ENCODE measurements around the gene CPSF2. TPM values are rescaled to one million over a fixed set of nuclear protein-coding genes. Genes with fewer than 3 reads are reported as not detected.
"Not testable (repeated sequence)": the region's sequence is repeated elsewhere in the genome, so short reads cannot be mapped to it uniquely, and the experiment has no call there.

CPSF2 gene
- total RNA-seq, 1 donor from 2014 or later = 82.4 TPM

DNA sequence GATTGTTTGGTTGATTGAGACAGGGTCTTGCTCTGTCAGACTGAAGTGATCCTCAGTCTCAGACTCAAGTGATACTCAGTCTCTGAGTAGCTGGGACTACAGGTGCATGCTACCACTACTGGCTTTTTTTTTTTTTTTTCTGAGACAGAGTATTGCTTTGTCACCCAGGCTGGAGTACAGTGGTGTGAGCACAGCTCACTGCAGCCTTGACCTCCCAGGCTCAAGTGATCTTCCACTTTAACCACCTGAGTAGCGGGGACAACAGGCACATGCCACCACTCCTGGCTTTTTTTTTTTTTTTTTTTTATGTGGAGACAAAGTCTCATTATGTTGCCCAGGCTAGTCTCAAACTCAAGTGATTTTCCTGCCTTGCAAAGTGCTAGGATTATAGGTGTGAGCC lies 31.8 kb downstream of the CPSF2 start:
- intact Hi-C loops (cut with micrococcal nuclease) = no loop called here

DNA sequence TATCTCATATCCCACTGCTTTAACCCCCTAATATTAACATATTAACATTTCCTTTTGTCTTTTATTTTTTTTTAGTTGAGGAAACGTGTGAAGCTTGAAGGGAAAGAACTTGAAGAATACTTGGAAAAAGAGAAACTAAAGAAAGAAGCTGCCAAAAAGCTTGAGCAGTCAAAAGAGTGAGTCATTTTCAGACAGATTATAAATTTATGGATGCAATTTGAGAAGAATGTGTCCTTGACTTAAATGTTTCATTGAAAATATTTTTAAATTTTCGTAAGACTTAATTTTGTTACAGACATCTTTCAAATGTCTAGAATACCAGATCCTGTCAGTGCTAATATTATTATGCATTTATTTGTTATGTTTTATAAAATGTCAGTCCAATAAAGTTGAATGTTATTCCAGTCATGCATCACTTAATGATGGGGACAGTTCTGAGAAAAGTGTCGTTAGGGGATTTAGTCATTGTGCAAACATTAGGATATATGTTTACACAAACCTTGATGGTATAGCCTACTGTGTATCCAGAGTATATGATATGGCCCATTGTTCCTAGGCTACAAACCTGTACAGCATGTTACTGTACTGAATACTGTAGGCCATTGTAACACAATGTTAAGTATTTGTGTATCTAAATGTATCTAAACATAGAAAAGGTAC lies 32.6 kb downstream of the CPSF2 start:
- intact Hi-C loops (cut with micrococcal nuclease) = no loop called here

DNA sequence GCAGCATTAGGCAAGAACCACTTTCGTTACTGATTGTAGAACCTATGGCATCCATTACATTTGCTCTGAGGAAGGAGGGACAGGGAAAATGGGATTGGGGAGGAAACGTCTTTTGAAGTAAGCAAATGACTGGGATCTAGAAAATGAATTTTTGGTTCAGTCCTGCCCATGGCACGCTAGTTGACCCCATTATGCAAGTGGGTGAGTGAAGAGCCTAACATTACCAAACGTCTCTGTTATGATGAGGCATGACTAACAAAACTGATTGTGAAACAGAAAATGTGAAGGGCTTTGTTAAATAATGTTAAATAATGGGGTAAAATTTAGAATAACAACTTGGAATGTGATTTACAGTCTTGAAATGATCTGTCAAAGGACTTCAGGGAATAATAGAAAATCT lies 38.9 kb downstream of the CPSF2 start:
- intact Hi-C loops (cut with micrococcal nuclease) = no loop called here

DNA sequence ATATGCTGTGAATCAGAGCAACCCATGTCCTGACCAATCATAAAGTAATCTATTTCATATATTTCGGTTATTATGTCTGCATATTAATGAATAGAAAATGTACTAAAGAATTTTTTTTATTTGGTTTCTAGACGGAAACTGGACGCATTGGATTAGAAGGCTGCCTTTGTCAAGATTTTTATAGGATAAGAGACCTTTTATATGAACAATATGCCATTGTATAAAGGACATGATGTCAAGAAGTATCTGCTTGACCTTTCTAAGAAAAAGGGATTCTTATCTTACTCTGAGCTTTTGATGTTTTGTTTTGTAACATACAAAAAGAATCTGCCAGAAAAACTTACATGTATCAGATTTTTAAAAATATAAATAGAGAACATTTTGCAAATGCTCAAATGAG lies 39.8 kb downstream of the CPSF2 start:
- intact Hi-C loops (cut with micrococcal nuclease) = no loop called here

DNA sequence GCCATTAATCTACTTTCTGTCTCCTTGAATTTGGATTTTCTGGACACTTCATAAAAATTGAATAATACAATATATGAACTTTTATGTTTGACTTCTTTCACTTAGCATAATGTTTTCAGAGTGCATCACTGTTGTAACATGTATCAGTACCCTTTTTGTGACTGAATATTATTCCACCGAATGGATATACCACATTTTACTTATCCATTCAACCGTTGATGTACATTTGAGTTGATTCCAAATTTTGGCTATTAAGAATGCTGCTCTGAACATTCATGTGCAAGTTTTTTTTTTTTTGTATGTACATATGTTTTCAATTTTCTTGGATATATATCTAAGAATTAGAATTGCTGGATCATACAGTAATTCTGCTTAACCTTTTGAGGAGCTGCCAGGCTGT lies 43.2 kb downstream of the CPSF2 start:
- intact Hi-C loops (cut with micrococcal nuclease) = no loop called here

DNA sequence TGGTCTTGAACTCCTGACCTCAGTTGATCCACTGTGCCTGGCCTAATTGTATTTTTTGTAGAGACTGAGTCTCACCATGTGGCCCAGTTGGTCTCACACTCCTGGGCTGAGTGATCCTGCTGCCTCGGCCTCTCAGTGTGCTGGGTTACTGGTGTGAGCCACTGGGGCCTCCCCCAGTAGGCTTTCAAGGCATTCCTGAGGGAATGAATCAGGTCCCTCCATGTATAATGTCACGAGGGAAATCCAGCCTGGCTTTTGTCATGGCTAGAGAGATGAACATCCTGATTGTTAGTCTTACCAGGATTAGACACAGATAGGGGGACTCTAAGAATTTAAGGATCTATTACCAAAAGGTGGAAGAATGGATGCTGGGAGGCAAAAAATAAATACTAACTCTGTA lies 51.9 kb downstream of the CPSF2 start:
- intact Hi-C loops (cut with micrococcal nuclease) = no loop called here

DNA sequence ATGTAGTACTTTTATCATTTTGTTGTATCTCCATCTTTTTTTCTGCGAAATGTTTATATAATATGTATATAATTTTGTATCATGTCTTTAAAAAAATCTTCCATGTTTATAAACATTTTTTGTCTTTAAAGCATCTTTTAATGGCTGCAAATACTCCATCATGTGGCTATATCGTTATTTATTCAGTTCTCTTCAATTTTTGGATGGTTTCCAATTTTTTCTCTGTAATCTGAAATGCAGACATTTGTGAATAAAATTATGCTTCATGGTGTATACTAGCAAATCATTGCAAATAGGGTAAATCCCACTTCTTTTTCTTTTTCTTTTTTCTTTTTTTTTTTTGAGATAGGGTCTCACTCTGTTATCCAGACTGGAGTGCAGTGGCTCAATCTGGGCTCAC lies 54.0 kb downstream of the CPSF2 start:
- intact Hi-C loops (cut with micrococcal nuclease) = no loop called here

DNA sequence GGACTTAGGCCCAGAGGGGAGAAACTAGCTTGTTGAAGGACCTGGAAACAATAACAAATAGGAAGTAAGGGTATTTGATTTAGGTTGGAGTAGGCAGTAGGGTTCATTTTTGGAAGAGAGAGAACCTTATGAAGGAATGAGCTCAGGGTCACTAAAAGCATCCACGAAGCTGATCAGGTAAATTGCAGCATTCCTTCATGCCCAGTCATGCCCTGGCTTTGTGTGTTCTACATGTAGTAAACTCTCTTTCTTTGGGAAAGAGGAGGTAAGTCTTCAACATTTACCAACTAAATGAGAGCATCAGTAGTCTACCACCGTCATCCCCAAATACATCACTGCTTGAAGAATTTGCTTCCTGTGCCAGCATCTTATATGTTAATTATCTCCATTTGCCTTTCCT lies 54.7 kb downstream of the CPSF2 start:
- intact Hi-C loops (cut with micrococcal nuclease) = no loop called here

DNA sequence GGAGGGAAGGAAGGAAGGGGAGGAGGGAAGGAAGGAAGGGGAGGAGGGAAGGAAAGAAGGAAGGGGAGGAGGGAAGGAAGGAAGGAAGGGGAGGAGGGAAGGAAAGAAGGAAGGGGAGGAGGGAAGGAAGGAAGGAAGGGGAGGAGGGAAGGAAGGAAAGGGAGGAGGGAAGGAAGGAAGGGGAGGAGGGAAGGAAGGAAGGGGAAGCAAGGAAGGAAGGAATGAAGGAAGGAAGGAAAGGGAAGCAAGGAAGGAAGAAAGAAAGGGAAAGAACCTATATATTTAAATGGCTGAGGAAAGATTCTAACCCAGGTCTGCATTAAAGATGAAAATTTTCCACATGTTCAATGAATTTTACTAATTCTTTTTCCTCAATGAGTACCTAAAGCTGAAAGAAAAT lies 57.4 kb downstream of the CPSF2 start:
- intact Hi-C loops (cut with micrococcal nuclease) = not testable (repeated sequence)

DNA sequence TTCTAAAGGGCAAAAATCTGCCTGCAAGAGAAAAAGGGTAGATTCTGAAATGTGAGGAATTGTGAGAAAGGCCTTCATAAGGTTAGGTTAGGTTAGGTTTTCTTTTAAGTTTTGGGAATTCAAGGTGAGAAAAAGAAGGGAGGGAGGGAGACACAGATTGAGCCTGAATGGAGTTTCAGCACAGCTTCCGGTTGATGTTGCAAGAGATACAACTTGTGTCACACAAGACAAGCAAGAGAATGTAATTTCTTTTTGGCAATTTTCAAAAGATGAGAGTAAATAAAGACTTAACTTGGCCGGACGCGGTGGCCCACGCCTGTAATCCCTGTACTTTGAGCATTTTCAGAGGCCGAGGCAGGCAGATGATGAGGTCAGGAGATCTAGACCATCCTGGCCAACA lies 63.8 kb downstream of the CPSF2 start:
- intact Hi-C loops (cut with micrococcal nuclease) = no loop called here

DNA sequence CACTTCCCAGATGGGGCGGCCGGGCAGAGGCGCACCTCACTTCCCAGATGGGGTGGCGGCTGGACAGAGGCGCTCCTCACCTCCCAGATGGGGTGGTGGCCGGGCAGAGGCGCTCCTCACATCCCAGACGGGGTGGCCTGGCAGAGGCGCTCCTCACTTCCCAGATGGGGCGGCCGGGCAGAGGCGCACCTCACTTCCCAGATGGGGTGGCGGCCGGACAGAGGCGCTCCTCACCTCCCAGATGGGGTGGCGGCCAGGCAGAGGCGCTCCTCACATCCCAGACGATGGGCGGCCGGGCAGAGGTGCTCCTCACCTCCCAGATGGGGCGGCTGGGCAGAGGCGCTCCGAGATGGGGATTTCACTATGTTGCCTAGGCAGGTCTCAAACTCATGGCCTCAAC lies 65.8 kb downstream of the CPSF2 start:
- intact Hi-C loops (cut with micrococcal nuclease) = not testable (repeated sequence)

DNA sequence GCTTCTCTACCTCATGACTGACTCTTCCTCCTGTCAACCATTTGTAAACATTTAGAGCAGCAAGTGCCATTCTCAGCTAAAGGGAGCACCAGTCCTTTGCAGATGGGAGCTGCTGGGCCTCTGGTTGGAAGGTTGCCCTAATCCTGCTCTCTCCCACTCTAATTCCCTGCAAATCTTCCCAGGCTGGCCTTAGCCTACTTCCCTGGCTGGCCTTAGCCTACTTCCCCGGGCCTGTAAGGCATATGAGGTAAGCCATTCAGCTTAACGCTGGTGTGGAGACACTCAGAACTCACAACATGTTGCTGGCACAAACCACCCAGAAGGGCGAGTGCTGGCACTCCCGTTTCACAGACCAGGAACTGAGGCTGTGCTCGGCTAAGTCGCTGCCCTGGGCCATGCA lies 69.0 kb downstream of the CPSF2 start:
- intact Hi-C loops (cut with micrococcal nuclease) = no loop called here

DNA sequence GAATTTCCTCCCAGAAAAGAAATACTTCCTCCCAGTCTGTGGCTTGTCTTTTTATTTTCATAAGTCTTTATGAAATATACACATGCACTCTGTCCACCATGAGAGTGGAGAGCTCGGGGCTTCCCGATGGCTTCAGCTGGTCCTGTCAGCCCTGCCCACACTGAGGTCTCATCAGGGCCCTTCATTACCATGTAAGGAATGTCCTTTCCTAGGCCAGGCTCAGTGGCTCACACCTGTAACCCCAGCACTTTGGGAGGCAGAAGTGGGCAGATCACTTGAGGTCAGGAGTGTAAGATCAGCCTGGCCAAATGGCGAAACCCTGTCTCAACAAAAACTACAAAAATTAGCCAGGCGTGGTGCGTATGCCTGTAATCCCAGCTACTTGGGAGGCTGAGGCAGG lies 77.0 kb downstream of the CPSF2 start:
- intact Hi-C loops (cut with micrococcal nuclease) = no loop called here

DNA sequence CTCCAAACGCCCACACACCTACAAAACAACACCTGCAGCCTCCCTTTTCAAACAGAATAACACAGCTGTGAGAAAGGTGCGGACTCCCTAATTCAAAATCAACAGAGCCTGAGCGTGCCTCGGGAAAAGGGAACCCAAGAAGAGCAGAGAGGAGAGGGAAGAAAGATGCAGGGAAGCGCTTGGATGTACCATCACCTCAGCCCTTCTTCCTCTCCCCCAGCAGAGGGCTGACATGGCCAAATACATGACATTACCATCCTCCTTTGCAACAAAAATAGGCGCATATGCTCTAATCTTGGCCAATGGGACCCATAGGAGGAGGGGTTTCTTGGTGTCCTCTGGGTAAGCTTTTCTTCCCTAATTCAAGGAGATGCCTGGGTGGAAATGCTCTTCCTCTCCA lies 78.0 kb downstream of the CPSF2 start:
- intact Hi-C loops (cut with micrococcal nuclease) = no loop called here

DNA sequence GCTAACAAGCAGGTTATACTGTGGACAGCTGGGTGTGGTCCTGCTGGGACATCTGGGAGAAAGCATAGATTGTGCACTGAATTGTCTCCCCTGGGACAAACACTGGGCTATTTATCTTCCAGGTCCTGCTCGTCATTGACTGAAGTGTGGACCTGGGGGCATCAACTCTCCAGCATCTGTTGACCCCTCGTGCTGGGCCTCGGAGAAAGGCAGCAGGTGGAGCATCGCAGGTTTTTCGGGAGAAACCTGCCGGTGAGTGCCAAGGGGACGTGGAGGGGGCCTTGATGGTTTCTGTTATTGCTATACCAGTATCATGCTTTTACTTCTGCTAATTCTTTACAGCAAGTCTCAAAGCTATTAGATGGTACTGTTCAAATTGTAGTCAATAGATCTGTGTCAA lies 81.3 kb downstream of the CPSF2 start:
- intact Hi-C loops (cut with micrococcal nuclease) = no loop called here

DNA sequence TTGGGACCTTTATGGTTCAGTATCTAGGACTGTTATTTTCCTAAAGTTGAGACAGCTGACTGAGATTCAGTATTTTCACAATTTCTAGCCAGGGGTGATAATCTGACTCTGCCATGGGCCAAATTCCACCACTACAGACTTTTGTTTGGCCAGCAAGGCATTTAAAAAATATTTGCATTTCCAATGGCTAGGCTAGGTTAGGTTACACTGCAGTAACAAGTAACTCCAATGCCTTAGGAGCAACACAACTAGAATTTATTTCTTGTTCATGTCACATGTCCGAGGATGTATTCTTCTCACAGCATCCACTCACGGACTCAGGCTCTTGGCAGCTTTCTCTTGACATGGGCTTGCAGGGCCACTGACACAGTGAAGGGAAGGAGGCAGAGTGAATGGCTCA lies 83.0 kb downstream of the CPSF2 start:
- intact Hi-C loops (cut with micrococcal nuclease) = no loop called here

DNA sequence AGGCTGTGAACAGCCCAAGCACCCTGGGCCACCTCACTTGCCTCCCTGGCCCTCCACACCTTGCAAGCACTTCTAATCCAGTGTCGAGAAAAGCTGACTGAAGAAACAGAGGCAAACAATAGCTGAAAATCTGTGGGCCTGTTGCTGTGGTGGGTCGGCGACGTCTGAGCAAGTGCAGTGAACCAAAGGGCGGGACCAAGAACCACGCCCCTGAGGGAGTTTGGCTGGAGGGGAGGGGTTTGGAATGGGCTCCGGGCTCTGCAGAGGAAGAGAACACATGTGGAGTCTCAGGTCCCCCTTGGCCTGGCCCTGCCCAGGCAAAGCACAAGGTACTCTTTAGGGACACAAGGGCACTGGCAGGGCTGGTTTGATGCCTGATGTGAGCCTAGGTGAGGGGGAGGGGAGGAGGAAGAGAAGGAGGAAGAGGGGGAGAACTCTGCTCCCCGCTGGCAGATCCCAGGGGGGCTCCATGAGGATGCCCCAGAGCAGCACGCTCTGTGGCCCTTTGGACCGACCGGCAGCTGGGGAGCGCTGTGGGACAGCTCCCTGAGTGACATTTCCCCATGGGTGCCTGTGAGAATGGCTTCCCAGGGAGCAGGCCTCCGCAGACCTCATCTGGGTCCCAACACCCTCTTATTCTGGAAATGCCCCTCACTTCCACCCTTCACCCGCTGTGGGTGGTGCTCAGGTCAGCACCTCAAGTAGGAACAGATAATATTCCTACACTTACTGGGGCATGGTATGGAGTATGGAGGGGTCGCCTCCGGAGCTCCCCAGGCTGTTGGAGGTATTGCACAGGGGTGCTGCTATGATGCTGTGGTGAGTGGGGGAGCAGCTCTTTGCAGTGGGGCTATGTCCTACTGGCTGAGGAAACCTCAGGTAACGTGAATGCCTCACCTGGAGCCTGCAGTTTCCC lies 85.5 kb downstream of the CPSF2 start:
- intact Hi-C loops (cut with micrococcal nuclease) = no loop called here

DNA sequence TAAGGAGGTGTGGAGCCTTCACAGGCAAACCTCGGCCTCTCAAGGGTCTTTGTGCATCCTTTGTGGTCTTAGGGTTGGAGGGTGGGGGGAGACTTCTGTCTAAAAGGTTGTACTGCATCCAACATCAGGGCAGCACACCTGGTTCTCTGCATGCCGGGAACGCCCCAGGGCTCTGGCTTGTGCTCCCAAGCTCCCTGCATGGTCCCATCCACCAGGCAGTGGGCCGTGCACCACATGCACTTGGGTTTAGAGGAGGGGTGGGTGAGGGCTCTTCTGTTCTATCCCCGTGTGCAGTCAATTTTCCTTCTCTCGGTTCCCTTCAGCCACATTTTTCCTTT lies 86.1 kb downstream of the CPSF2 start:
- intact Hi-C loops (cut with micrococcal nuclease) = no loop called here

DNA sequence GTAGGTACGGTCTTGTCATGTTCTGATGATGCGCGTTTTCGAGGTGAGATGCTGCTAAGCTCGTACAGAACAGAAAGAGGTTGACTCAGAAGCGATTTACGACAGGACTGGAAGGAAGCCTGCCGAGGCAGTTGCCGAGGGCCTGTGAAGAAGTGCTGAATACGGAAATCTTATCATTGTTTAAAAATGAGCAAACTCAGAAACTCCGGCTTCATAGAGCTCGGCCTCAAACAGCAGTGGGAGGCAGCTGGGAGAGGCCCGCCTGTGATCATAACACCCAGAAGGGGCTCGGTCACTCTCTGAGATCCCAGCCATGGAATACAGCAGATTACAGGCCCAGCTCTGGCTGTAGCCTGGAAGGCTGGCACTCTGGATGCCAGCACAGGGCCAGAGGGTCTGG lies 87.4 kb downstream of the CPSF2 start:
- intact Hi-C loops (cut with micrococcal nuclease) = no loop called here

DNA sequence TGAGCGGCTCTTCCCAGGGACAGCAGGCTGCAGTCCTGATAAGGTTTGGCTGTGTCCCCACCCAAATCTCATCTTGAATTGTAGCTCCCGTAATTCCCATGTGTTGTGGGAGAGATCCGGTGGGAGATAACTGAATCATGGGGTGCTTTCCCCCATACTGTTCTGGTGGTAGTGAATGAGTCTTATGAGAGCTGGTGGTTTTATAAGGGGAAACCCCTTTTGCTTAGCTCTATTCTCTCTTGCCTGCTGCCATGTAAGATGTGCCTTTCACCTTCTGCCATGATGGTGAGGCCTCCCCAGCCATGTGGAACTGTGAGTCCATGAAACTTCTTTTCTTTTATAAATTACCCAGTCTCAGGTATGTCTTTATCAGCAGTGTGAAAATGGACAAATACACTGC lies 91.4 kb downstream of the CPSF2 start:
- intact Hi-C loops (cut with micrococcal nuclease) = not testable (repeated sequence)

DNA sequence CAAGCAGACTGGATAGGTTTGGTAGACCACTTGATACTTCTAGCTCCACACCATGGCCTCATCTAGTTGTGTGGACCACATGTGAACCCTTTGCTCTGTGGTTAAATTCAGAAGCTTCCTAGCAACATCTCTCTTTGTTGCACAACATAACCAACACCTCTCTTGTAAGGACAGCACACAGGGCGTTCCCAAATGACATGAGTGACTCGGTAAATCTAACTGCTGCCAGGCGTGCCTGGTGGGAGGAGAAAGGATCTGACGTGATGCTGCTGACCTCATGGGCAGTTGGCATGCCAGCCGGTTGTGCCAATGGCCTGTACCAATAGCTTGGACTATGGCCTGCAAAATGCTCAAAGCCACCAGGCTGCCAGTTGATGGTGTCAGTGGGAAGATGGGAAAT lies 93.8 kb downstream of the CPSF2 start:
- intact Hi-C loops (cut with micrococcal nuclease) = no loop called here

DNA sequence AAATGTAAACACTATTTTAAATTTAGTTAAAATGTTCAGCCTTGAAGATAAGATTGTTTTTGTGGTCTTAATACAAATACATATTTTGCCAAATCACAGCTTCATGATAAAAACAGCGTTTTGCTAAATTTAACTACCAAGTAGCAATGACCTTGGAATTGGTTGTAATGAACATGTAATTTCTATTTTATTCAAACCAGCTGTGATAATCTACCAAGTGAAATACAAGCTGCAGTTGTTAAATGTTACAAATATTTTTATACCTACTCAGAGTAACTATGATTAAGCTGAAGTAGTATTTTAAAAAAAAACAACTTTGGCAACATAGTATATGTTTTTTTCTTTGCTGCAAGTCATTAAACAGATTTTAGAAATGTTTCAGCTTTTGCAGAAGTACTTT lies 96.2 kb downstream of the CPSF2 start:
- intact Hi-C loops (cut with micrococcal nuclease) = no loop called here

Measured in T-helper 1 cell treated with Interleukin-12 subunit alpha and Interleukin-12 subunit beta and Interleukin-4 antibody, amounts not matched to agents 30 ng/mL and 1 ng/mL, for 36 hours (primary cell).